Stimulated activated CD4-positive, alpha-beta T cell treated with anti-CD3 and anti-CD28 coated beads, Interleukin-4, amount 100 ng/mL, for 48 hours (primary cell): ENCODE data around the gene PROS1.

Experiments
- DNase-seq, 2 donors: peaks; one replicate each; pipeline ENCODE4 v3.0.0-alpha.2; 2020; ENCODE audit warnings: low read depth in 2 of 2

PROS1 gene

GRCh38 chr3:93973131-93974126 is at the start of gene PROS1:
TSS of gene PROS1 (minus strand) at chr3:93973896. CDS start at chr3:93973749, 147 bp downstream.
- DNase-seq, result peak; percentile 35 to 37

- no peak for DNase-seq
These were observed 46.6 kb upstream of the PROS1 start for GRCh38 chr3:94020293-94020692.

DNA sequence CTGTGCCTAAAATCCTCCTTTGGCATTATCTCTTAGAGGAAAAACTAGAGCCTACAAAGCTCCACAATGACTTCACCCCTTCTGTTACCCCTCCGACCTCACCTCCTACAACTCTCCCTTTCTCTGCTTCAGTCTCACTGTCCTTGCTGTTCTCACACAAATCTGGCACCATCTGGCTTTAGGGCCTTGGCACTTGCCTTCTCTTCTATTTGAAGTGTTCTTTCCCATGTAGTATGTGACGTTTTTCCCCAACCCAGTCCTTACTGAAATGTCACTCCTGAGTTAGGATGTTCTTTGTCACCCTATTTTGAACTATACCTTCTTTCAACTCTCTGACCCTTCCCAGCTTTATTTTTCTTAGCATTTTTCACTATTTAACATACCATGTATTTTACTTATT is 46.0 kb upstream of the PROS1 start:
- DNase-seq, result no peak

- DNase-seq, result no peak
These were observed 41.3 kb upstream of the PROS1 start for GRCh38 chr3:94015025-94015424.

GRCh38 chr3:94012185-94012584 is 38.5 kb upstream of the PROS1 start:
- DNase-seq, result no peak

DNA sequence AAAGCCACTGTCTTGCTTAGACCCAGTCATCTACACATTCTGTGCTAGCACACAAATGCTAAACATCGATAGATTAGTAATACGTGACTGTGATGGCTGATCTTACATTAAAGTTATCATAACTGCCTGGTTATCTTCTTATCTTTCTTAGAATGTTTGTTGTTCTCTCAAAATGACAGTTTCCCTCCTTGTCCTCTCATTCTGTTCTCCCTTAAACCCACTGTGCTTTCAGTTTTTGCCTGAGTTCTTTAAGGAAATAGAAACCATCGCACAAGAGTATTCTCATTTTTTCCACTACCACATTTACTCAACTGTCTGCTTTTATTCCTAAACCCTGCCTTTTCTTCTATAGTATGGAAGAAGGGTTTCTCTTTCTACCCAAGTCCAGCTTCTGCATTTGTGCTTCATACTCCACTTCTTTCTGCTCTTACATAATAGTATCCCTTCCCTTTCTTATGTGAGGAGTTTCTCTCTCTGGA is 37.6 kb upstream of the PROS1 start:
- no peak for DNase-seq

DNA sequence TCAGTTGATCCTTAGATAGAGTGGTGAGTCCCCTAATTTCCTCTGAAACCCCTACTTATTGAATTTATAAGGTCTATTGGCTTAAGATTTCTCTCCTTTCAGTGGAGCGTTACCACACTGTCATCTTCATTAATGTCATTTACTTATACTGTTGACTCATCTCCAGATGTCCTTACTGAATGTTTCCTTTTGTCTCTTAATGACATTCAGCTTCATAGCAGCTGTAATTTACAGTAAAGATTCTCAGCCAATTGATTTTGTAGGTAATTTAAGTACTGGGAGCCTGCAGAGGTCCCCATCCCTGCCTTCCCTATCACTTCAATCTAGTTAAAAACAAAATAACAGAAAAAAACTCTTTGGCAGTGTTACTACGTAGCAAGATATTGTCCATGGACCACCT is 35.9 kb upstream of the PROS1 start:
- no peak for DNase-seq

GRCh38 chr3:94008253-94008652 is 34.6 kb upstream of the PROS1 start:
- DNase-seq, result no peak

DNA sequence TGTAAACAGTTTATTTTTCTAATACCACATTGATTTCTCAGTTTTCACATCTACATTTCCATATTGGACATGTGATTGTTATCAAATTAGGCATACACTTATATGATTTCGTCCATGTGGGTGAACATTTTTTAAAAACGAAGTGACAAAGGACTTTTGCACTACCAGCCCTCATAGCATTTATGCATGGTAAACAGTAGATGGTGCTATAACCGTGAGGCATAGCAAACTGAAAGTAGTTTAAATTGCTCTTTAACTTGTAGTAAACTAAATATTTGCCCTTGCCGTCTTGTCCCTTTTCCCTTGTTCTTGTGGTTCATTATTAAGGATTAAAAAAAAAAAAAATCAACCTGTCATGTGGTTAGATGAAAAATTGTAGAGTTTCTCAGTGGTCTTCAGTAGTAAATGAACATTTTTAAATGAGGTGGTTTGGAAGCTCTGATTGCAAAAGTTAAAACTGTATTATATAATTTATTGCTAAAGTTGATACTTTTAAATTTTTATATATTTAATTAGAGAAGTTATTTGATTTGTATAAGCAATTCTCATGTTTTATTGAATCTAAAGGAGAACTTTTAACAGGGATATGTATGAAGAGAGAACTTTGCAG is 30.7 kb upstream of the PROS1 start:
- DNase-seq, result no peak

- DNase-seq, result no peak
These were observed 28.3 kb upstream of the PROS1 start for GRCh38 chr3:94001827-94002495.

GRCh38 chr3:94001191-94001590 is 27.5 kb upstream of the PROS1 start:
- DNase-seq, result no peak

DNA sequence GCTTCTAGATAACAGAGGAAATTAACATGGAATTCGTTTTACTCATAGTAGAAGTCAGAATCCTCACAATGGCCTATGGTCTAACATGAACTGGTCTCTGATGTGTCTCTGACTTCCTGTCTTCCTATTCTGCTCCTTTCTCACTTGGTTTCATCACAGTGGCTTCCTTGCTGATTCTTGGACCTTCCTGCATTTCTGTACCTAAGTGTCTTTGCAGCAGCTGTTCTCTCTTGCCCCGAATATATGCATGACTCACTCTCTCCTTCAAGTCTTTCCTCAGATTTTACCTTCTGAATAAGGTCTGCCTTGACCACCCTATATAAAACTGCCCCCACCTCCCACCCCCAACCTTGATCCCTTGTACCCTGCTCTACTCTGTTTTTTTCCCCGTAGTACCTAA is 20.4 kb upstream of the PROS1 start:
- DNase-seq, result no peak

GRCh38 chr3:93992207-93992606 is 18.5 kb upstream of the PROS1 start:
- no peak for DNase-seq

DNA sequence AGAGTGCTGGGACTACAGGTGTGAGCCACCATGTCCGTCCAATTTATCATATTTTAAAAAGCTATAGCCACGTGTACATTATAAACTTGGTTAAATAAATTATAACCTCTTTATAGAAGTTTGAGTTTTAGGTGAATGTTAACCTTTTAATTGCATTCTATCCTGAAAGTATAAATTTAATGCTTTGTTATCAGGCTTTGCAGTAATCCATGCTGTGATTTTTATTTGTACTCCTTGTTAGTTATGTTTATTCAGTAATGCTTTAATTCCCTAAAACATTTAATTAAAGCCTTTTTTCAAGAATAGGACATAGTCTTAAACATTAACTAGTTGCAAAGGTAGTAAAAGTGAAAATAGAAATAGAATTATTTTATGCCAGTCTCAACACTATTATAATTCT is 17.9 kb upstream of the PROS1 start:
- DNase-seq, result no peak

- DNase-seq, result no peak
These were observed 15.5 kb upstream of the PROS1 start for GRCh38 chr3:93989241-93989640.

DNA sequence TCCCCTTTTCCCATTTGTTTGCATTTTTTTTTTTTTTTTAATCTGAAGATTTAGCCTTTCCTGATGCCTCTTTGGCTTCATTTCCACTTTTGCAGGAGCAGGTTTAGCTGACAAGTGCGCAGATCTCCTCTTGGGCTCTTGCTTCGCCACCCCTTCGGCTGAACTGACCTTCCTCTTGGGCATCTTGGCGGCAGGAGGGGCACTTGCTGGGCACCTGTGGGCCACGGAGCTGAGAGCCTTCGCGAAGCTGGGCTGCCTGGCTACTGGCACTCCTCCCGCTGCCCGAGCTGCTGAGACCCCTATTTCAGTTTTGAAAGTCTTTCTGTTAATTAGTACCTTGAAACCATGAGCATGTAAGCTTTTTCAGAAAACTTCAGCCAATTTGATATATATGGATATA is 15.1 kb upstream of the PROS1 start:
- no peak for DNase-seq

GRCh38 chr3:93988283-93988682 is 14.6 kb upstream of the PROS1 start:
- no peak for DNase-seq

- DNase-seq, result no peak
These were observed 10.9 kb upstream of the PROS1 start for GRCh38 chr3:93984618-93985017.

GRCh38 chr3:93983408-93983807 is 9.7 kb upstream of the PROS1 start:
- DNase-seq, result no peak

GRCh38 chr3:93981649-93982048 is 8.0 kb upstream of the PROS1 start:
- no peak for DNase-seq

- peak; percentile 81 to 93 for DNase-seq
These were observed 6.4 kb upstream of the PROS1 start, which contains the start of gene ARL13B for GRCh38 chr3:93979850-93980676. TSS of gene ARL13B (plus strand) at chr3:93980155. CDS start at chr3:93980424, 269 bp downstream.
